Measurements from ENCODE around the gene SPDYA.

DNA sequence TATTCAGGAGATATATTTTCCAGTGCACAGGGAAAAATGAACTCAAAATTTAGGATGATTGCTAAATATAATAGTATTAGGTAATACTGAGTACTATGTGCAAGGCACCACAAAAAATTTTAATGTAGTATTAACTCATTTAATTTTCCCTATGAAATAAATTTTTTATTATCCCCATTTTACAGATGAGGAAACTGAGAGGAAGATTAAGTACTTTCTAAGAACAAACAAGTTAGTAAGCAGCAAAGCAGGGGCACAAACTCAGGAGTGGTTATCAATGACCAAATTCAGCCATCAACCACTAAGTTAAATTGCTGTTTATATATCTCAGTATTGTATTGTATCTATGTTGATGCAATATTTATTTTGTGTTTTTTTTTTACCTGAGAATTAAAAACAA is 14.2 kb downstream of the SPDYA start:
- TF ChIP-seq EZH2 (optimal IDR thresholded peaks at IDR 0.05; ENCODE audit: low read depth, low read length) = no peak
- TF ChIP-seq, protein P1, sequence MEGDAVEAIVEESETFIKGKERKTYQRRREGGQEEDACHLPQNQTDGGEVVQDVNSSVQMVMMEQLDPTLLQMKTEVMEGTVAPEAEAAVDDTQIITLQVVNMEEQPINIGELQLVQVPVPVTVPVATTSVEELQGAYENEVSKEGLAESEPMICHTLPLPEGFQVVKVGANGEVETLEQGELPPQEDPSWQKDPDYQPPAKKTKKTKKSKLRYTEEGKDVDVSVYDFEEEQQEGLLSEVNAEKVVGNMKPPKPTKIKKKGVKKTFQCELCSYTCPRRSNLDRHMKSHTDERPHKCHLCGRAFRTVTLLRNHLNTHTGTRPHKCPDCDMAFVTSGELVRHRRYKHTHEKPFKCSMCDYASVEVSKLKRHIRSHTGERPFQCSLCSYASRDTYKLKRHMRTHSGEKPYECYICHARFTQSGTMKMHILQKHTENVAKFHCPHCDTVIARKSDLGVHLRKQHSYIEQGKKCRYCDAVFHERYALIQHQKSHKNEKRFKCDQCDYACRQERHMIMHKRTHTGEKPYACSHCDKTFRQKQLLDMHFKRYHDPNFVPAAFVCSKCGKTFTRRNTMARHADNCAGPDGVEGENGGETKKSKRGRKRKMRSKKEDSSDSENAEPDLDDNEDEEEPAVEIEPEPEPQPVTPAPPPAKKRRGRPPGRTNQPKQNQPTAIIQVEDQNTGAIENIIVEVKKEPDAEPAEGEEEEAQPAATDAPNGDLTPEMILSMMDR (IDR thresholded peaks at IDR 0.05; ENCODE audit: low read length) = no peak
- no peak for TF ChIP-seq EZH2phosphoT487 (IDR thresholded peaks at IDR 0.05; ENCODE audit: low read length)

Measured in MM.1S (cell line).